ENCODE results near the gene BRD4. TPM values are rescaled to one million over a fixed set of nuclear protein-coding genes. Genes with fewer than 3 reads are reported as not detected.
A peak's percentile ranks its signal among the peaks of the same experiment; 100 is the strongest.

BRD4 gene
- total and polyA plus RNA-seq, 10 of the 15 experiments (the other 5 are each of a cell fraction or from before 2014, with no cell fraction given): 5.3 to 84.4 (median 11.8) TPM

DNA sequence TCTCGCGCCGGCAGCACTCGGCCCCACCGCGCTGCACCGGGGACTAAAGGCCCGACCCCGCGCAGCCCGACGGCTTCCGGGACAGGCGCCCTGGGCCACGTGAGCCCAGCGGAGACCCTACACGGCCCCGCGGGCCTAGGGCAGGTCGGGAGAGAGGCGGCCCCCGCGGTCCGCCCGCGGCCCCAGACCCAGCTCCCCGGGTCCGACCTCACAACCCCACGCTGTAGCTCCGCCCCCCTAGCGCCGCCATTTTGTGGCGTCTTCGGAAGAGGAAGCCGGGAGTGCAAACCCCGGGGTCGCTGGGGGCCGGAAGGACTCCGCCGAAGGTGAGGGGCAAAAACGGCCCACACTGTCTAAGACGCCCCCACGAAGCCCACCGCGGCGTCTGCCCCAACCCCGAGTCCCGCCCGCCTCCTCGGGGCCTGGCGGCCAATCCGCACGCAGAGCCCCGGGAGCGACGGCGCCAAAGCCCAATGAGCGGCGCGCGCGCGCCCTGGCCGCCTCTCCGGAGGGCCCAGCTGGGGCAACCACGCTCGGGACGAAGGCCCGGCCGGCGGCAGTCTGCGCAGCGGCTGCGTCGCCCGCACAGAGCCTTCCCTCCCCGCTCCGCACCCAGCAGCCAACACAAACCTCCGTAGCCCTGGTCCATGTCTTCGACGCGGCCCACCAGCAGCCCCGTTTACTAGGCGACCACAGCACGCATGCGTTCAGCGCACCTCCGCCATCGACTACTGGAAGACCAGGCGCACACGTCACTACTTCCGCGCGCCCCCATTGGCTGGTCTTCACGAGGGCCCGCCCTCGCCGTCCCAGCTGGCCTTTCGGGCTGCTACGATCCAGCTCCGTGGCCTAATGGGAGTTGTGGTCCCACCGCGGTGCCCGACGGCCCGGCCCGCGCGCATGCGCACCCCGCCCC lies 47.0 kb upstream of the BRD4 start, which contains the start of gene AKAP8 (continued):
- TF ChIP-seq ZNF687 (IDR thresholded peaks at IDR 0.05) (no peak; the same call in 1 of the 2 replicates), BMI1 (IDR thresholded peaks at IDR 0.05; ENCODE audit: borderline replicate concordance) (no peak), USF2 (IDR thresholded peaks at IDR 0.05; ENCODE audit: borderline replicate concordance, low read depth, low read length) (no peak), MYC (IDR thresholded peaks at IDR 0.05; ENCODE audit: insufficient read depth, insufficient read length, insufficient replicate concordance, low read length, severe bottlenecking) (no peak), MEF2B (IDR thresholded peaks at IDR 0.05; ENCODE audit: partially characterized antibody, poor library complexity, severe bottlenecking) (no peak), ETV6 (conservative IDR thresholded peaks at IDR 0.05 in 1 of 2, IDR thresholded peaks at IDR 0.05 in 1 of 2; ENCODE audit: borderline replicate concordance in 1 of 2, low read depth in 1 of 2) (no peak), REST (IDR thresholded peaks at IDR 0.05; ENCODE audit: low read depth, low read length) (peak; percentile 33; the same call in 1 of the 2 replicates), CHD1 (IDR thresholded peaks at IDR 0.05; ENCODE audit: low read depth, low read length) (0 out of 2 replicates have a peak, but pooled peaks have one; percentile 4), DPF2 (IDR thresholded peaks at IDR 0.05) (peak; percentile 99), SMC3 (IDR thresholded peaks at IDR 0.05; ENCODE audit: borderline replicate concordance, low read length) (no peak), HCFC1 (IDR thresholded peaks at IDR 0.05; ENCODE audit: low read length) (peak; percentile 88), CREB1 (IDR thresholded peaks at IDR 0.05; ENCODE audit: low read depth) (peak; percentile 96), ZBED1 (IDR thresholded peaks at IDR 0.05; ENCODE audit: borderline replicate concordance) (peak; percentile 77; the same call in 1 of the 2 replicates), GABPA (IDR thresholded peaks at IDR 0.05; ENCODE audit: low read depth) (peak; percentile 69), SPI1 (IDR thresholded peaks at IDR 0.05; ENCODE audit: borderline replicate concordance, insufficient read depth, low read depth, low read length) (peak; percentile 38; the same call in 1 of the 2 replicates), IKZF1 (conservative IDR thresholded peaks at IDR 0.05) (peak; percentile 92), STAT1 (conservative IDR thresholded peaks at IDR 0.05) (peak; percentile 60; the same call in 1 of the 2 replicates)
- TF ChIP-seq, protein P1, sequence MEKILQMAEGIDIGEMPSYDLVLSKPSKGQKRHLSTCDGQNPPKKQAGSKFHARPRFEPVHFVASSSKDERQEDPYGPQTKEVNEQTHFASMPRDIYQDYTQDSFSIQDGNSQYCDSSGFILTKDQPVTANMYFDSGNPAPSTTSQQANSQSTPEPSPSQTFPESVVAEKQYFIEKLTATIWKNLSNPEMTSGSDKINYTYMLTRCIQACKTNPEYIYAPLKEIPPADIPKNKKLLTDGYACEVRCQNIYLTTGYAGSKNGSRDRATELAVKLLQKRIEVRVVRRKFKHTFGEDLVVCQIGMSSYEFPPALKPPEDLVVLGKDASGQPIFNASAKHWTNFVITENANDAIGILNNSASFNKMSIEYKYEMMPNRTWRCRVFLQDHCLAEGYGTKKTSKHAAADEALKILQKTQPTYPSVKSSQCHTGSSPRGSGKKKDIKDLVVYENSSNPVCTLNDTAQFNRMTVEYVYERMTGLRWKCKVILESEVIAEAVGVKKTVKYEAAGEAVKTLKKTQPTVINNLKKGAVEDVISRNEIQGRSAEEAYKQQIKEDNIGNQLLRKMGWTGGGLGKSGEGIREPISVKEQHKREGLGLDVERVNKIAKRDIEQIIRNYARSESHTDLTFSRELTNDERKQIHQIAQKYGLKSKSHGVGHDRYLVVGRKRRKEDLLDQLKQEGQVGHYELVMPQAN (conservative IDR thresholded peaks at IDR 0.05): peak; percentile 17
